GM21381 (cell line): ENCODE measurements around the gene CKAP2L.

Experiments used
- ATAC-seq: cut with Tn5 transposase; IDR thresholded peaks from one replicate; pipeline ENCODE4 v1.9.1; 2021; ENCODE audit warnings: mild to moderate bottlenecking, moderate library complexity; ENCODE audit not compliant: unreplicated experiment

Gene CKAP2L, protein sequence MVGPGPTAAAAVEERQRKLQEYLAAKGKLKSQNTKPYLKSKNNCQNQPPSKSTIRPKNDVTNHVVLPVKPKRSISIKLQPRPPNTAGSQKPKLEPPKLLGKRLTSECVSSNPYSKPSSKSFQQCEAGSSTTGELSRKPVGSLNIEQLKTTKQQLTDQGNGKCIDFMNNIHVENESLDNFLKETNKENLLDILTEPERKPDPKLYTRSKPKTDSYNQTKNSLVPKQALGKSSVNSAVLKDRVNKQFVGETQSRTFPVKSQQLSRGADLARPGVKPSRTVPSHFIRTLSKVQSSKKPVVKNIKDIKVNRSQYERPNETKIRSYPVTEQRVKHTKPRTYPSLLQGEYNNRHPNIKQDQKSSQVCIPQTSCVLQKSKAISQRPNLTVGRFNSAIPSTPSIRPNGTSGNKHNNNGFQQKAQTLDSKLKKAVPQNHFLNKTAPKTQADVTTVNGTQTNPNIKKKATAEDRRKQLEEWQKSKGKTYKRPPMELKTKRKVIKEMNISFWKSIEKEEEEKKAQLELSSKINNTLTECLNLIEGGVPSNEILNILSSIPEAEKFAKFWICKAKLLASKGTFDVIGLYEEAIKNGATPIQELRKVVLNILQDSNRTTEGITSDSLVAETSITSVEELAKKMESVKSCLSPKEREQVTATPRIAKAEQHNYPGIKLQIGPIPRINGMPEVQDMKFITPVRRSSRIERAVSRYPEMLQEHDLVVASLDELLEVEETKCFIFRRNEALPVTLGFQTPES

GRCh38 chr2:112764071-112765044 lies at the start of gene CKAP2L:
TSS of gene CKAP2L (minus strand) at chr2:112764609. CDS start at chr2:112764598, 11 bp downstream.
- ATAC-seq = peak; percentile 97

- ATAC-seq = no peak
Observed at GRCh38 chr2:112813280-112813966, 49.0 kb upstream of the CKAP2L start.

DNA sequence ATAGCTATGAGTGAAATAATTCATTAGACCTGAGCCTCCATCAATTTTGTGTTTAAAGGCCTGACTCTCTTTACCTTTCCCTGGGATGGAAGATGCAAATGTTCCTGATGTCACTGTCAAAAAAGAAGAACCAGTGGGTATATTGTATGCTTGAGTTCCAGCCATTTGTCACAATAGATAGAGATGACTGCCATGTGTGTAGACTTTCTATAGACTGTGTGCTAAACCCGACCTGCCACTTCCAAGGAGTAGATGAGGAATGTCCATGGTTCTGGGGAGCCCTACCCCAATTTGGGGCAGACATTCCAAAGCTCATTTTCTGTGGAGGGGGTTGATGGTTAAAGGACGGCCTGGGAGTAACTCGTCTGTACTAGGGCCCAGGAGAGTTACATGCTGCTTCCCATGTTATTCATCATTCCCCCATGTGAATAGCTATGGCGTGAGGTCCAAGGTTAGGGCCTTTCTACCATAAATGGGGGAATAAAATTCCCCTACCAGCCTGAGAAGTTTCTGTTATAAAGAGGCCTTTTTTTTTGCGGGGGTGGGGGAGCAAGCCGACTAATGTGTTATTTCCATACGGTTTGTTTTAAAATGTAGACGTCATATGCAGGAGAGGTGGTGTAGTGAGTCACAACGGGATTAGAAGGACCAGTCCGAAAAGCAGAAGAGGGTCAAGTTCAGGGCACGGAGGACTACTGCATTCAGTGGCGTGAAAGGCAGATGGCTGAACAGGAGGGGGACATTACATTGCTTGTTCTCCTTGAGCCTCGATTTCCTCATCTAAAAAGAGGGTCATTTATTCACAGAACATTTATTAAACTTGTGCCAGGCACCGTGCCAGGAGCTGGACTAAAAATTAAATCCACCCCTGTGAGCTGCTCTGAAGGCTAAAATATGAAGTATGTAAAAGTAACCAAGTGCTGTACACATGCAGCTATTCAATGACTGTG lies 48.2 kb upstream of the CKAP2L start:
- no peak for ATAC-seq

GRCh38 chr2:112811841-112812306 lies 47.5 kb upstream of the CKAP2L start:
- no peak for ATAC-seq

DNA sequence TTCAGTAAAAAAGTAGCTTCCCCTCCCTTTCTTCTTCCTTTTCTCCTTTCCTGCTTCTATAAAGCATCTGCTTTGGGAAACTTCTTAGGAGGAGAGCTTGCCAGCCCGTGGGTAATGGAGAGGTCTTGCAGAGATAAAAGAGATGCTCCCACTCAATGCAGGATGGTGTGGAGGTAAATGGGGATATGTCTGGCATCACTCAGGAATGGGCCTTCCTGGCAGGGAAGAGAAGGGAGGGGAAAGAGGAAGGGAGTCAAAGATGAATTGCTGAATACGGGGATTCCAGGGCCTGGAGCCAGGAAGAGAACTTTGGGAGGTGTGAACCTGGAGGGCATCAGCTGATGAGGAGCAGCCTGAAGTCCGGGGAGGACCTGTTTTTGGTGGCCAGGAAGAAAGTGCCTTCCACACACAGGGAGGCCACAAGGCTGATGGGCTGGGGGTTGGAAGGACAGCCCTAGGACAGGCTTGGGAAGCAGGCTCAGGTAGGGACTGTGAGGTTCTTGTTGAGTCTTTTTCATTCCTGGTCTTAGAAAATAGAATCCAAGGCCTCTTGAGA lies 46.9 kb upstream of the CKAP2L start:
- ATAC-seq = no peak

DNA sequence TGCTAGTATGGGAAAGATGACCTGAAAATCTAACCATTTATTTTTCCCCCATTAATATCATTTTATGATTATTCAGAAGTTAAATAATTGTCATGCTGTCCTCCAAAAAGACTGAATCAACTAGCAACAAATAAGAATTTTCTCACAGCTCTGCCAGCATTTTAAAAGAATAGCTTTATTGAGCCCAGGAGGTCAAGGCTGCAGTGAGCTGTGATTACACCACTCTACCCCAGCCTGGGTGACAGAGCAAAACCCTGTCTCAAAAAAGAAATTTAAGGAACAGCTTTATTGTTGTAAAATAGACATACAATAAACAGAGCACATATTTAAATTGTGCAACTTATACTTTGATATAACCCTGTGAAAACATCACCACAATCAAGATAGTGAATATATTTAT lies 44.7 kb upstream of the CKAP2L start:
- no peak for ATAC-seq

- ATAC-seq = no peak
Observed at GRCh38 chr2:112807233-112807807, 42.9 kb upstream of the CKAP2L start.

GRCh38 chr2:112805542-112805941 lies 41.1 kb upstream of the CKAP2L start:
- ATAC-seq = peak; percentile 48

DNA sequence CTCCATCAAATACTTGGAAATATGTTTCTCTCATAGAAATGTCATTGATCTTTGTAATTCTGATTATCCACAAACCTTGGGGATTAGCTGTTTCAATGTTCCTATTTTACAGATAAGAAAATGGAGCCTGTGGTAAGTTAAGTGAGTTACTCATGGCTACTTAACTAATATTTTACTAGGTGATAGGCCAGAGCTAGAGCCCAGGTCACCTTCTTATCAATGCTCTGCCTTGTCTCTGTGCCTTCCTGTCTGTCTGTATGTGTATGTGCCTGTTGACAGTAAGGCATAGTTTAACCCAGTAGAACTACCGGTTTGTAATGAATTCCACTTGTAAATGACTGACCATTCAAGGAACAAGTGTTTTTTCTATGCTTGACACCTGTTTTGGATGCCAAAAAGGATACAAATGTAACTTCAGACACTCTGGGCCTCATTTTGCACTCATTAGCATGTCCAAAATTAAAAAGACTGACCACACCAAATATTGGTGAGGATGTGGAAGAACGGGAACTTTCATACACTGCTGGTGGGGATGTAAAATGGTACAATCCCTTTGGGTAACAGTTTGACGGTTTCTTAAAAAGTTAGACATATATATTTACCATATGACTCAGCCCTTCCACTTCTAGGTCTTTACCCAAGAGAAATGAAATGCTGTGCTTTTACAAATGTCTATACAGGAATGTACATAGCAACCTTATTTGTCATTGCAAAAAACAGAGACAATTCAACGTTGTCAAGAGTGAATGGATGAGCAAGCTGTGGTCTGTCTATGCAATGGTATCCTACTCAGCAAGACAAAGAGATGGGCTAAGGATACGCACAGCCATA lies 39.5 kb upstream of the CKAP2L start:
- ATAC-seq = peak; percentile 45

DNA sequence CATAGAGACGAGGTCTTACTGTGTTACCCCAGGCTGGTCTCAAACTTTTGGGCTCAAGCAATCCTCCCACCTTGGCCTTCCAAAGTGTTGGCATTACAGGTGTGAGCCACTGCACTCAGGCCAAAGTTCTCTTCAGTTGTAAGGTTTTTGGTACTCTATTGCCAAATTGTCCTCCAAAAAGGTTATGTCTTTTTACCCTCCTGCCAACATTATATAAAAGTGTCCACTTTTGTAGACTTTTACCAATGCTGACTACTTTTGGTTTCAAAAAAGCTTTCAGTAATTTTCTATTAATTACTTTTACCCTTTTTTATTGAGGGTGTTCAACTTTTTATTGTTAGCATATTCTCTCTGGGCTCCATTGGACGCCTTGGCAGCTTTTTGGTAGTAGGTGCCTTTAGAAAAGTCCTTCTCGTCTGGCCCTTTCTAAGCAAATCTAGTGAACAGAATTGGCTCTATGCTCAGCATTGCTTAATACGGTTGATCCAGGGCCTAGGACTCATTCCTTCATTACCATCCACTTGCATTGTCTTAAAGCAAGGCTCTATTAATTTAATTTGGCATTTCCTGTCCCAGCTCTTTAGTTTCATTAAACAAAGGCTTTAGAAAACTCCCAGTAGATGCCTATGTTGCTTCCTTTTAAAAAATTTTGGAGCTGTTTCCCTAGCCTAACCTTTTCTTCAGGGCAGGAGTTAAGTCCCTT lies 36.6 kb upstream of the CKAP2L start:
- ATAC-seq = no peak

DNA sequence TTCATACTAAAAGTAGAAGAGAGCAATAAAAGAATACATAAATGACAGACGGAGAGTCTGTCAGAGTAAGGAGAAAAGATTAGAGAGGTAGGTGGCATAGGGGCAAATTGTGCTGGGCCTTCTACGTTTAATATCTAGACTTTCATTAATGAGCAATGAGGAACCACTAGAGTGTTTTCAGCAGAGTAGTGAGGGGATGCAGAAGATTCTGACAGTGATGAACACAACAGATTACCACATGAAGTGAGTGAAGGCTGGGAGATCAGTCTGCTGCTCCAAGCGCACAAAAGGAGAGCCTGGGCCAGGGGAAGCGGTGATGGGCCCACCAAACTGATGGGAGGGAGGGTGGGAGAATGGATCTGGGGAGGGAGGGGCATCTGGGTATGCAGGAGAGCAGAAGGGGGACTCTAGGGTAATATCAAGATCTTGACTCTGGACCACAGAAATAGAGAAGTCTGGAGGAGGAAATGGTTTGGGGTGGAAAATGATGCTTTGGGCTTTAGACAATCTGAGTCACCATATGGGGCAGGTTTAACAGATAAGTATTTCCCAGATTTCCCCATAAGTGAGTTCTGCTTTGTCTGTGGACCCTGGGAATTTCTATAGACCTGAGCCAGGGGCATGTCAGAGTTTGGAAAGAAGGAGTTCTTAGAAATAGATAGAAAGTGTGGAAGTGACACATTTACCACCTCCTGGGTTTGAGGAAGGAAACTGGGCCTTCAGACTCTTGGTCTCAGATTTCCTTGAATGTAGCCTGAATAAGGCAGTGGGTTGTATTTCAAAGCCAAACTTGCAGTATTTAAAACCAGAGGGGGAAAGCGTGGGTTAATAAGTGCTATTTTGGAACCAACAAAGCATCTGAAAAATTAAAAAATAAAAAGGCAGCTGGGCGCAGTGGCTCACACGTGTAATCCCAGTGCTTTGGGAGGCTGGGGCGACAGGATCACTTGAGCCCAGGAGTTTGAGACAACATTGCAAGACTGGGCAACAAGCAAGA lies 34.9 kb upstream of the CKAP2L start:
- no peak for ATAC-seq

DNA sequence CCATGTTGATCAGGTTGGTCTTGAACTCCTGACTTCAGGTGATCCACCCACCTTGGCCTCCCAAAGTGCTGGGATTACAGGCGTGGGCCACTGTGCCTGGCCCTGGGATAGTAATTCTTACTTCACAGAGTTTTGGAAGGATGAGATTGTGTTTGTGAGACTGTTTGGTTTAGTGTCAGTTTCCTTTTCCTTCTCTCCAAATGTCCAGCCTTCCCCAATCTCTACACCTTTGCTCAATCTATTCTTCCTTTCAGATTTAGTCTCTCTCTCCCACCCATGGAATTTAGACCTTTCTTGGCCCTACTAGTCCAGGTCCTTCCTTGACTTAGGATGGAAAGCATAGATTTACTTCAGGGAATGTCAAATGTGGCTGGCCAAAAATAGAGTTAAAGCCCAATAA lies 32.1 kb upstream of the CKAP2L start:
- ATAC-seq = no peak

GRCh38 chr2:112795774-112796173 lies 31.4 kb upstream of the CKAP2L start:
- no peak for ATAC-seq

- no peak for ATAC-seq
Observed at GRCh38 chr2:112794841-112795240, 30.4 kb upstream of the CKAP2L start.

GRCh38 chr2:112794131-112794733 lies 29.8 kb upstream of the CKAP2L start:
- ATAC-seq = peak; percentile 65
